ENCODE results near the gene CTTNBP2.

The CTTNBP2 gene

GRCh38 chr7:117698018-117698417 is 175.2 kb downstream of the CTTNBP2 start:
- TF ChIP-seq, protein P1, sequence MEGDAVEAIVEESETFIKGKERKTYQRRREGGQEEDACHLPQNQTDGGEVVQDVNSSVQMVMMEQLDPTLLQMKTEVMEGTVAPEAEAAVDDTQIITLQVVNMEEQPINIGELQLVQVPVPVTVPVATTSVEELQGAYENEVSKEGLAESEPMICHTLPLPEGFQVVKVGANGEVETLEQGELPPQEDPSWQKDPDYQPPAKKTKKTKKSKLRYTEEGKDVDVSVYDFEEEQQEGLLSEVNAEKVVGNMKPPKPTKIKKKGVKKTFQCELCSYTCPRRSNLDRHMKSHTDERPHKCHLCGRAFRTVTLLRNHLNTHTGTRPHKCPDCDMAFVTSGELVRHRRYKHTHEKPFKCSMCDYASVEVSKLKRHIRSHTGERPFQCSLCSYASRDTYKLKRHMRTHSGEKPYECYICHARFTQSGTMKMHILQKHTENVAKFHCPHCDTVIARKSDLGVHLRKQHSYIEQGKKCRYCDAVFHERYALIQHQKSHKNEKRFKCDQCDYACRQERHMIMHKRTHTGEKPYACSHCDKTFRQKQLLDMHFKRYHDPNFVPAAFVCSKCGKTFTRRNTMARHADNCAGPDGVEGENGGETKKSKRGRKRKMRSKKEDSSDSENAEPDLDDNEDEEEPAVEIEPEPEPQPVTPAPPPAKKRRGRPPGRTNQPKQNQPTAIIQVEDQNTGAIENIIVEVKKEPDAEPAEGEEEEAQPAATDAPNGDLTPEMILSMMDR (IDR thresholded peaks at IDR 0.05), result no peak

DNA sequence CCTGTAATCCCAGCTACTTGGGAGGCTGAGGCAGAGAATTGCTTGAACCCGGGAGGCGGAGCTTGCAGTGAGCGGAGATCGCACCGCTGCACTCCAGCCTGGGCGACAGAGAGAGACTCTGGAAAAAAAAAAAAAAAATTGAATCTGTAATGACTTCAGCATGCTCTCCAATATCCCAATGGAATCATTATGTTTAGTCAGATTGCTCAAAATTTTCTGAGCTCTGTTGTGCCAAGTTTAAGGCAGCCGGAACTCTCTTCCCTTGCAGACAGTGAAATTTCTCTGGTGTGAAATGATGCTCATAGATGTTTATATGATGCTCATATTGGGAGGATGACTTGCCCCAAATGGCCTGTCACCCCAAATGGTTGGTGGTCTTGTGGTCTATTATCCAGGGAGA is 180.9 kb downstream of the CTTNBP2 start:
- TF ChIP-seq, protein P1 (IDR thresholded peaks at IDR 0.05), result no peak

- TF ChIP-seq, protein P1 (IDR thresholded peaks at IDR 0.05), result no peak
Measured at GRCh38 chr7:117690147-117690546, 183.1 kb downstream of the CTTNBP2 start.

DNA sequence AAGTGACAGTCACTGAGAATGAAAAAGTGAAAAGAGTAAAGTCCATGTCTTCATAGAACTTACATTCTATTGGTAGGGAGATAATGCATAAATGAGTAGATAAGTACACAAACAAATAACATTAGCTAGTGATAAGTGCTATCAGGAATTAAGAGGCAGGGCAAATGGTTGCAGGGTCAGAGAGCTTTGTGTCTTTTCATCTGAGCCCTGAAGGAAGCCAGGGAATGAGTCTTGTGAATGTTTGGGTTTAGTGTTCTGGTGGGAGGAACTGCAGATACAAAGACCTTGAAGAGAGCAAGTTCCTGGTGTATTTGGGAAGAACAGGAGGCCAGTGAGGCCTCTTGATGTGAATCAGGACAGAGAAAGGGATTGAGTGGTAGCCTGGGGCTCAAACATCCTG is 183.8 kb downstream of the CTTNBP2 start:
- TF ChIP-seq, protein P1 (IDR thresholded peaks at IDR 0.05), result no peak

DNA sequence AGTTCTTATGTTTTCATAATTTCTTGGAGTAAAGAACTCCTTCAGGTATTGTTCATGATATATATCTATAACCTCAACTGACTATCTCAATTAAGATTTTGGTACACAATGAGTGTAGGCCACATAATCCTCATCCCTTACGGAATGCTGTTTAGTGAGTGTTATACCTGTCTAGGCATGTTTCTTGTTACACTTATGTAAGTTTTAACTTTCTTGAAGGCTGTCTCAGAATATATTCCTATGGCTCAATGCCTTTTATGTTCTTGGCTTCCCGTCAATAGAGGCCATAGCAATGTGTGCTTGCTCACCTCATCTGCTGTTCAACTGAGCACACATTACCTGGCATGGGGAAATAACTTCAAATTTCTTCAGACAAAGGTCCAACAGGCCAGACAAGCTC is 185.1 kb downstream of the CTTNBP2 start:
- TF ChIP-seq, protein P1 (IDR thresholded peaks at IDR 0.05), result no peak

DNA sequence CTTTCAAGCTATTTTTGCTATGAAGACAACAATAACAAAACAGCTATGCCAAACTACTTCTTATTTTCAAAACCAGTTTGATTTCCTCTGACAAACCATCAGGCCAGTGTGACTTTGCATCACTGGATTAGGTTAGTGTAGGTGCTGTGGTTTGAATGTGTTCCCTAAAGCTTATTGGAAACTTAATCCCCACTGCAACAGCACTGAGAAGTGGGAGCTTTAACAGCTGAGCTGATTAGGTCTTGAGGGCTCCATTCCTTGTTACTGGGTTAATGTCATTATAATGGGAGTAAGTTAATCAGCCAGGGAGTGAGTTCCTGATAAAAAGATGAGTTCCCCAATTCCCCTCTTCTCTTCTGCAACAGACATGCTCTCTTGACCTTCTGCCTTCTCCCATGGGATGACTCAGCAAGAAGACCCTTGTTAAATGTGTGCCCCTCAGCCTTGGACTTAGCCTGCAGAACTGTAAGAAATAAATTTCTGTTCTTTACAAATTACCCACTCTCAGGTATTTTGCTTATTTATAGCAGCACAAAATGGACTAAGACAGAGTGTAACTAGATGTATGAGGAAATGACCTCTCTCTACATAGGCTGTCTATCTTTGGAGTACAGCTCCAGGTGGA is 186.8 kb downstream of the CTTNBP2 start:
- TF ChIP-seq, protein P1 (IDR thresholded peaks at IDR 0.05), result no peak

DNA sequence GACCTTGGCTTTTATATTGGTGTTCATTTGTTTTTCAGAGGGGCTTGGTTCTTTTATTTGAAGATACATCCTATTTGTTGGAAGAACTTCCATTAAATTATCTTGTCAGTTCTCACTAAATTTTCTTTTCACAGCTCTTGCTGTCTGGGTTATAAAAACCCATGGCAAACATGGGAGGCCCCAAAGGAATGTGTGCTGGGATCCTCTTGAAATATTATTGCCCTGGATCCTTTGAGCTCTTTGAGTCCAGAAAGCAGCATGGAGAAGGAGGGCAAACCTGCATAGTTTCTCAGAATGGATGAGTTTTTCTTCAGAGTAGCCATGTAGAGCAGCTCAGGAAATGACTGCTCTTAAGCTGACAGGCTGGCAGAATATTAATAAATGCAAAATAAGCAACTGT is 187.4 kb downstream of the CTTNBP2 start:
- TF ChIP-seq, protein P1 (IDR thresholded peaks at IDR 0.05), result no peak
